Right cardiac atrium (tissue), 5 donors: ENCODE data around the gene SLF2. TPM values are rescaled to one million over a fixed set of nuclear protein-coding genes. Genes with fewer than 3 reads are reported as not detected.

ENCODE experiments used
- ATAC-seq, 2 donors: fragments of 200-7000 bp; cut with Tn5 transposase; one replicate each; pipeline versions ENCODE4 v1.8.0 to v1.9.1; 2020; ENCODE audit warnings: moderate library complexity in 2 of 2, mild to moderate bottlenecking in 1 of 2
- DNase-seq, 3 donors: peaks; one replicate each; pipeline ENCODE4 v3.0.0-alpha.2; 2020
- H3K27ac ChIP-seq: one replicate; pipeline ENCODE4 v1.5.1; 2013; ENCODE audit warnings: mild to moderate bottlenecking, low read length, control low read depth, moderate library complexity
- H3K27me3 ChIP-seq: one replicate; pipeline ENCODE4 v1.6.1; 2013; ENCODE audit not compliant: control insufficient read depth, insufficient read depth
- H3K4me1 ChIP-seq: one replicate; pipeline ENCODE4 v1.6.1; 2013; ENCODE audit warnings: low read length; ENCODE audit not compliant: control insufficient read depth, insufficient read depth
- H3K4me3 ChIP-seq: one replicate; pipeline ENCODE4 v1.5.1; 2013; ENCODE audit warnings: low read length, control low read depth
- H3K9me3 ChIP-seq: one replicate; pipeline ENCODE4 v1.6.1; 2013; ENCODE audit warnings: low read length; ENCODE audit not compliant: control insufficient read depth
- WGBS: extraction: QIAGEN DNeasy Blood & Tissue Kit; methylation state at CpG from one replicate; pipeline ENCODE4 v1.1.7; 2013; 5-methylcytosine and 5-hydroxymethylcytosine counted together
- intact Hi-C, 4 donors: fragments of 100-400 bp; cut with DNase I; formaldehyde crosslinking; loops; one replicate each; pipeline versions ENCODE4 v1.11.0 to v1.14.0; 2022 to 2023
- polyA plus RNA-seq: library from polyadenylated mRNA; stranded (reverse); fragments of 200-250 nt; gene quantifications from one replicate; pipeline ENCODE4 v1.2.3, GENCODE V29; 2013
- total RNA-seq, 4 donors: library from RNA; stranded (reverse); fragmentation: NEBNext Ultra II Directional; extraction: Animal tissue kit (Norgen Biotek cat#: 25700); gene quantifications; one replicate each; pipeline ENCODE4 v1.2.1, GENCODE V29; 2021
- donor health status: healthy with polysubstance abuse.
- donor health status: DM: no; HTN: yes; CAD: no.
- donor health status: DM: no; HTN: no; CAD: no.
- donor health status: DM: no; HTN: yes; CAD: no; lungs with severe emphysema.
- donor health status: DM: yes; HTN: yes; CAD: no.

The SLF2 gene
- total and polyA plus RNA-seq, 5 donors = 7.4 to 22.6 (median 19.1) TPM

DNA sequence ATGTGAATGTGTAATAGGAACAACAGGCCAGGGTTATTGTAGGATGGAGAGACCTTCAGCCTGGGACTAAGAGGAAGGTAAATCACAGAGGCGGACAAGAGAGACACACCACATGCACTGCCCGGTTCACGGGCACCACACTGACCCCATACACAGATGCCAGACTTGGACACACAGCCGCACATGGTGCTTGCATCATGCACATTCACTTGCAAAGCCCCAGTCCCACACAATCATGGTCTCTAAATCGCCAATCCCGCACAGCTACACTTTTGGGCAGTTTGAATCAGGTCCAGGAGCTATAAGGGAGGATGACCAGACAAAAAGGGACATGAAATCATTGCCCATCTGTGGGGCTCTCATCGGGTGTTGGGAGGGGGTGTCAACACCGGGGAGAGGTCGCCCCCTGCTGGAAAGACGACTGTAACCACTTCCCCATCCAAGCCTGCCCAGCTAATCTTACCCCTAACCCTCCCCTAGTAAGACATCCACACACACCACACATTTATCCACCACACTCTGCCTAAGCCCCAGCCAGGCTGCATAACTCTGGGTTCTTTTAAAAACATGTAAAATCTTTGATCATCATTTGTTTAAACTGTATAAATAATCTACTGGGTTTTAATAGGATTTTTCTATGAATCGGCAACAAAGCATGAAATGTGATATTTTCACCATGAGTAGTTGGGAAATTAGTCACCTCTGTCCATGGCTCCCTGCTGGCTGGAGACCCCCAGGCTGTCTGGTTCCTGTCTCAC, 40.5 kb upstream of the SLF2 start:
- peak; percentile 44 to 48 for ATAC-seq
- 52% methylated on average over 11 of the region's 11 CpGs for WGBS
- no peaks in the 10 kb centered on the region for H3K27me3 ChIP-seq
- H3K9me3 ChIP-seq = no peaks in the 10 kb centered on the region
- intact Hi-C loops = loop anchor here in 1 of 4 donors (5.0 kb wide), 1 partner anchor 310 kb away; no protein-coding TSS in a partner anchor
- DNase-seq = peak in 1 of 3 donors; percentile 55
- H3K27ac ChIP-seq = no peak overlapping the region
- H3K4me3 ChIP-seq = no peak overlapping the region
- H3K4me1 ChIP-seq = no peaks in the 10 kb centered on the region

DNA sequence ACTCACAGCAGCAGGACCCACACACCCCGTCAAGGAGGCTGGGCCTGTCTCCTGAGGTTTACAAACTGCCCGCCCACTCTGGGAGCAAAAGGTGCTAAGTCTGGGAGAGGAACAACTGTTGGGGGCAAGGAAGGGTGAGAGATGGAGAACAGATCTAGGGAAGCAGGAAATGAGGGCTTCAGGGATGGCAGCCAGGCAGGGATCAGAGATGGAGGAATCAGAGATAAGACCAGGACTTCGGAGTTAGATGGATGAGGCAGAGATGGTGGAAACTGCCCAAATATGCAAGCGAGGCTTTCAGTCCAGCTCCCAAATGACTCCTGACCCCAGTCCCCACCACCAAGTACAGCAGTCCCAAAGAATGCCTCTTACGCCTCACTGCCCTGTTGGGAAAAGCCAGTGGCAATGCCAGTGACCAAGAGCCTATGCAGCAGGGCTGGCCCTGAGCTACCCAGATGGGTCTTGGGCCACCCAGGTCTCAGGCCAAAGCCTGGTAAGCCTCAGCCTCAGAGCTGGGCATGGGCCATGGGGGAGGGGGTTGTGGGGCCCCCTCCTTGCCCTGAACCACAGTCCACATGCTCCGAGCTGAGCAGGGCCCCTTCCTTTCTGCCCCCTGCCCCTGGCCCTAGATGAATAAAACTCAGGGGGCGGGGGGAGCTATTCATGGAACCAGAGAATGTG, 39.5 kb upstream of the SLF2 start:
- H3K4me1 ChIP-seq = no peaks in the 10 kb centered on the region
- no peaks in the 10 kb centered on the region for H3K9me3 ChIP-seq
- no peak overlapping the region for H3K4me3 ChIP-seq
- WGBS = 68% methylated on average over 7 of the region's 7 CpGs
- DNase-seq = no peak
- no peak for ATAC-seq
- intact Hi-C loops = loop anchor here in 1 of 4 donors (5.0 kb wide), 1 partner anchor 311 kb away; no protein-coding TSS in a partner anchor
- no peak overlapping the region for H3K27ac ChIP-seq
- no peaks in the 10 kb centered on the region for H3K27me3 ChIP-seq

DNA sequence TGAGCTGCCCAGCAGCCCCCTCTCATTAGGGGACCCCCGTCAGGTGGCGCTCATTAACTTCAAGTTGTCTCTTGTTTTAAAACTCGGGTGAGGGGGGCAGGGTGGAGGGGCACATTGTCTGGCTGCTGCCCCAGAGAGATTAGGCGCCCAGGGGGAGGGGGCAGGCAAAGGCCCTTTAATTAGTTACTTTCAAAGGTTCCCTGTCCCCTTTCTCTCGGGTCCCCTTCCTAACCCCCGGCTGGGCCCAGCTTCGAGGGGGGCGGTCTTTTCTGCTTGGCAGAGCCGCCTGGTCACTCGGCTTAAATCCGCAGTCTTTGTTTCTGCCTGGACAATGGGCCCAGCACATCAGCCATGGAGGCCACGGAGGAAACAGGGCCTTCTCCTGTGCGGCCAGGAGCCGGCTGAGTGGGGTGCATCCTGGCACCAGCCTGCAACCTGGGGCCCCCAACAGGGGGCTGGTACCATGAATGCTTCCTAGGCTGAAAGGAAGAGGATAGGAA, 38.9 kb upstream of the SLF2 start:
- H3K27ac ChIP-seq = no peak overlapping the region
- ATAC-seq = no peak
- 63% methylated on average over 14 of the region's 14 CpGs for WGBS
- H3K4me1 ChIP-seq = no peaks in the 10 kb centered on the region
- intact Hi-C loops = loop anchor here in 1 of 4 donors (5.0 kb wide), 1 partner anchor 312 kb away; no protein-coding TSS in a partner anchor
- H3K9me3 ChIP-seq = no peaks in the 10 kb centered on the region
- no peak overlapping the region for H3K4me3 ChIP-seq
- no peak for DNase-seq
- no peaks in the 10 kb centered on the region for H3K27me3 ChIP-seq

DNA sequence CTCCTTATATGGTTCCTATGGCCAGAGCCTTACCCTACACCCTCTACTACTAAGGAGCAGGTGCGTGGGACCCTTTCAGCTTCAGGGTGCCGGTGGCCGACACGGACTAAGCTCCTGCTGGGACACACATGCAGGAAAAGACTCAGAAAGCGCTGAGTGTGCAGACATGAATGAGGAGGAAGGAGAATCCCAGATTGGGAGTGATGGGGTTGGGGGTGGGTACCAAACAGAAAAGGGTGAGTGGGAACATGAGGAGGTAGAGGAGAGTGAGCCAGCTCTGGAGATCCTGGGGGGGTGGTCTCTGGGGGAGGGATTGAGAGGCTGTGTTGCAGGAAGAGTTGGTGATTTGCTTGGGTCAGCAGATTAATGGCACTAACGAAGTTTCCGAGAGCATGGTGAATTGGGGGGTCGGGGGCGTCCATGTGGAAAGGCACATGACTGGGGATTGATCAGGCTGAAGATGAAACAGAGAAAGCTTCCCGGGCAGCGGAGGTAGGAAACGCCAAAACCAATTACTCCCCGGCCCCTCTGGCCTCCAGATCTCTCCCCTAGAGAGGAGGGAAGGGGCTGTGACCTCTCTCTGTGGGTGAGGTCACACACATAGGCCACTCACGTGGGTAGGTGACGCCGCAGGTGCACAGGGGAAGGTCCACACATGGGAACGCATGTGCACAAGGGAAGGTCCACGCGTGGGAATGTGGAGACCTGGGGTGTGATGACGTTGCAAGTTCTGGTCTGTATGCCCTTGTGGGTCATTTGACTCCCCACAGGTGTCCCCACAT, 37.9 kb upstream of the SLF2 start:
- Histone ChIP-seq H3K9me3 (no peaks in the 10 kb centered on the region), H3K4me1 (no peaks in the 10 kb centered on the region), H3K4me3 (no peak overlapping the region), H3K27me3 (no peaks in the 10 kb centered on the region), H3K27ac (no peak overlapping the region)
- ATAC-seq (no peak), DNase-seq (no peak)
- intact Hi-C loops = loop anchor here in 3 of 4 donors (5.0 kb wide), 1 partner anchor 313 kb away; no protein-coding TSS in a partner anchor
- 72% methylated on average over 20 of the region's 20 CpGs for WGBS

DNA sequence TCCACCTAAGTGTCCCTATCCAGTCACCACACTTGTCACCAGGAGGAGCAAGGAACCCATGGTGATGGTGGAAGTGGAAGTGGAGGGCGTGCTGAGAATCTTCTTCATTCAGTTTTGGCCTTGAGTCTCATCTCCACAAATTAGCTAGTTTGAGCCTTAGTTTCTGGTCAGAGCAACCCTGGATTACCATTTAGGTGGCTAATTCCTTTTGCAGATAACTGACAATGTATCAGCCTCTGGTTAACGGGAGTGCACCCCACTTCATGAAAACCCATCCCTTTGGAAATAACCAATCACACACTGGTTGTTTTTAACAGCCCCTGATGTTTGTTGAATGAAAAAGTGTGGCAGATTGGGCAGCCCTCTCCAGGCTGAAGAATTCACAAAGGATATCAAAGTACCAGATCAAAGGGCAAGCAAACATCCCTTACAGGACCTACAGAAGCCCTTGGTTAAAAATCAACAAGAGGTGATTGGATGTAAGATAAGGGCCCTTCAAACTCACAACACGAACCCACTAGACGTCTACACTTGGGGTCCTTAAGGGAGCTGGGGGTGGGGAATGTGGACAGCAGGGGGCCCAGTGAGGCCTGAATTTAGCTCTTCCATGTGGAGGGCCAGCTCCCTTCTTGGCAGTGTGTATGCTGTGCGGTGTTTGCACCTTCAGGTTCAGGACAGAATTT, 37.1 kb upstream of the SLF2 start:
- H3K4me3 ChIP-seq = no peak overlapping the region
- intact Hi-C loops = loop anchor here in 2 of 4 donors (5.0 kb wide), 1 partner anchor 313 kb away; no protein-coding TSS in a partner anchor
- 53% methylated on average over 5 of the region's 5 CpGs for WGBS
- H3K27me3 ChIP-seq = no peaks in the 10 kb centered on the region
- ATAC-seq (no peak), DNase-seq (no peak)
- no peaks in the 10 kb centered on the region for H3K4me1 ChIP-seq
- no peak overlapping the region for H3K27ac ChIP-seq
- no peaks in the 10 kb centered on the region for H3K9me3 ChIP-seq

DNA sequence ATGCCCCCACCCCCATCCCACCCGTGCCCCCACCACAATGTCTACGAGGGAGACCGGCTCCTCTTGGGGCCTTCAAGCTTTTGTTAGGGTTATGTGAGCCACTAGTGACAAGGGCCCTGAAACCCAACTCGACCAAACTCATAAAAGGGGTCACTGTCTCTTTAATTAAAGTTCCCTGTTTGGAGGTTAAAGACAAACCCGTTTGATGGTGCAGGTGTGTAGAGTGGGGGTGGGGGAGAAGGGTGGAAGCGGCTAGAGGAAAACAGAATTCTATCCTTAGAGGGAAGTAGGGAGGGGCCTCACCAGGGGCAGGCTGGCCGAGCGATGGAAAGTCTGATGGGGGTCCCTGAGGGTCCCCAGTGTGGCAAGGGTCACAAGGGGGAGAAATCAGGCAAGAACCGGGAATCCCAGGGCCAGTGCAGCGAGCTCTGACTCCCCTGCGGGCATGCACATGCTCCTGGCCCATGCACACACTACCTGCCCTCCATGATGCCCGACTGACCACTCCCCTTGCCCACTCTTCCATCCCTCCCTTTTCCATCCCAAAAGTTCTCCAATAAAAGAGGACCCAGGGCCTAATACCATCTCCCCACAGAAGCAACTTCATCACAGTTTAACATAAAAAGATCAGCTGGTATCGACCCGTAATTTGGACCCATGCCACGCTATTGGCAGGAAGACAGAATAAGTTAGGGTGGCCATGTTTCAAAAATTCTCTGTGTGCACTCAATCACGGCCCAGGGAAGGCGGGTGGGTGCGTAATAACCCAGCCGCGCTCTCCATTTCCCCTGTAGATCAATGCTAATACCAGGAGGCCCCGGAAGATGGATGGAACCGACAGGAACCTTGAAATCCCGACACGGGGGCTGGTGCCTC, 35.9 kb upstream of the SLF2 start:
- H3K4me1 ChIP-seq = no peaks in the 10 kb centered on the region
- ATAC-seq (no peak), DNase-seq (no peak)
- H3K9me3 ChIP-seq = no peaks in the 10 kb centered on the region
- no peaks in the 10 kb centered on the region for H3K27me3 ChIP-seq
- 61% methylated on average over 24 of the region's 24 CpGs for WGBS
- H3K4me3 ChIP-seq = no peak overlapping the region
- no peak overlapping the region for H3K27ac ChIP-seq
- intact Hi-C loops = loop anchor here in 2 of 4 donors (5.0 kb wide), 1 partner anchor 315 kb away; no protein-coding TSS in a partner anchor

DNA sequence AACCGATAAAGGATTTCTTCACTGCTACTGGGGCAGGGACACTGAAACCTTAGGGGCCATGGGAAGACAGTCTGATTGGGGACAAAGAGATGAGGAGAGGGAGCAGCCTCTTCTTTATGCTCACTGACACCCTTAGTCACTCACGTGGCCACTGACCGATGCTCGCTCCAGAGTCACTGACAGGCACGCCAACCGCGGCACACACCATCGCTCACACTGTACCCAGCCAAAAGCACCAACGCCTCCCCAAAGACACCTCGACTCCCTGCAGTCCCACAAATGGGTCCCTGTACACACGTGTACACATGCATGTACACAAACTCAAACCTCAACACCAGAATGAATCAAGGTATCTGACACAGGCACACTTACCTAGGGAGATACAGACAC, 35.3 kb upstream of the SLF2 start:
- H3K4me3 ChIP-seq = no peak overlapping the region
- H3K4me1 ChIP-seq = no peaks in the 10 kb centered on the region
- no peak for ATAC-seq
- no peak for DNase-seq
- WGBS = 87% methylated on average over 11 of the region's 11 CpGs
- intact Hi-C loops = loop anchor here in 2 of 4 donors (5.0 kb wide), 1 partner anchor 315 kb away; no protein-coding TSS in a partner anchor
- H3K27me3 ChIP-seq = no peaks in the 10 kb centered on the region
- H3K27ac ChIP-seq = no peak overlapping the region
- no peaks in the 10 kb centered on the region for H3K9me3 ChIP-seq

DNA sequence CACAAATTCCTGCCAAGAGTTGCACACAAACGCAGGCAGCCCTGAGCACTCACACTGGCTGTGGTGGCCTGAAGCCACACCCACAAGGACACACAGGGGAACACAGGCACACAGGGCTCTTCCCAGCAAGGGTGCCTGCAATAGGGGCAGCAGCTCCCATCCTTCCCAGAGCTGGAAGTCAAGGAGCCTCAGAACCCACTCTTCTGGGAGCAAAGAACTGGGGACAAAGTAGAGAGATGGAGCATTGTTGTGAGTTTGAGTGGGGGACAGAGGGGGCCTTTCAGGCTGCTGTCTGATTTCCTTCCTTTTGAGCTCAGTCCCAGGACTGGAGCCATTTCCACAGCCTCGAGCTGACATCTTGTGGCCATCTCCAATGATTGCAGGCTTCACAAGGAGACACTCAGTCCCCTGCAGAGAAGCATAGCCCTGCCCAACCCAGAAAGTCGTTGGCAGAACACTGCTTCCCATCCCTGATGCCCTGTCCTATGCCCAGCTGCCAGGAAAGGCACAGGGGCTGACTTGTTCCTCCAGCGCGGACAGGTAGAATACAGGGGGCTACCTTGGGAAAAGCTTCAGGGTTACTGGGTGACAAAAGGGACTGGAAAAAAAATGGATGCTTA, 34.4 kb upstream of the SLF2 start:
- 10% methylated on average over 5 of the region's 5 CpGs for WGBS
- intact Hi-C loops = loop anchor here in 2 of 4 donors (5.0 kb wide), 1 partner anchor 316 kb away; no protein-coding TSS in a partner anchor
- Histone ChIP-seq H3K9me3 (no peaks in the 10 kb centered on the region), H3K27me3 (no peaks in the 10 kb centered on the region), H3K4me3 (no peak overlapping the region), H3K27ac (no peak overlapping the region), H3K4me1 (no peaks in the 10 kb centered on the region)
- ATAC-seq = peak; percentile 71 to 75
- DNase-seq = peak in 1 of 3 donors; percentile 43

DNA sequence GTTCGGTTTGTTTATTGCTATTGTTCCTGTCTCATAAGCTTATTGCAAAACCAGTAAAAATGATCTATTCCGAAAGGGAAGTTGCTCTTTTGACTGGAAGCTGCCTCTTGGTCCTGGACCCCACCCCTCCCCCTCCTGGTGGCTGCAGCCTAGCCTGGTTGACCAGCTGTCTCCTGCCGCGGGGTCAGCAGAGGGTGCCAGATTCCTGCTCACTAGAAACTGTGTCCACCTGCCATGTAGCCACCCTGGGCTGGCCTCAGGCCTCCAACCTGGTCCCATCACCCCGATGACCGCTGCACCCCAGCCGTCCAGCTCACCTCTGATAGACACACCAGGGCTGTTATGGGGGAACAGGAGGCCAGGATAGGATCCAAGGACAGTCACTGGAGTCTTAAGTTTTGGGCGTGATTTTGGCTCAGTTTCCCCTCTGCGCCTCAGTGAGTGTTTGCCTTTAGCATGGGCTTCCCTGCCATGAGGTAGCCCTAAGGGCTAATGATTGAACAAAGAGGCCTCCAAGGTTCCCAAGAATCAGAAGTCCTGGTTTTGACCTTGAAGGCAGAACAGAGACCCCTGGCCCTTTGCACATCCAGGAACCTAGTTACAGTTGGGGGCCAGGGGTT, 32.9 kb upstream of the SLF2 start:
- no peak overlapping the region for H3K27ac ChIP-seq
- H3K27me3 ChIP-seq = no peaks in the 10 kb centered on the region
- peak in 1 of 3 donors; percentile 26 for DNase-seq
- no peaks in the 10 kb centered on the region for H3K4me1 ChIP-seq
- H3K9me3 ChIP-seq = no peaks in the 10 kb centered on the region
- ATAC-seq = no peak
- WGBS = 69% methylated on average over 9 of the region's 9 CpGs
- no peak overlapping the region for H3K4me3 ChIP-seq
- intact Hi-C loops = loop anchor here in 2 of 4 donors (5.0 kb wide), 1 partner anchor 318 kb away; no protein-coding TSS in a partner anchor
